Measurements from ENCODE around the gene NLN.

- TF ChIP-seq ZNF629 (tag by site-specific recombination; IDR thresholded peaks at IDR 0.05) (no peak), ZNF571 (tag by site-specific recombination; IDR thresholded peaks at IDR 0.05) (no peak), CTCF (tag by site-specific recombination; IDR thresholded peaks at IDR 0.05) (no peak)
Measured at GRCh38 chr5:65749956-65750355, 28.0 kb downstream of the NLN start.
